Measurements from ENCODE around the gene KLHL29. TPM values are rescaled to one million over a fixed set of nuclear protein-coding genes. Genes with fewer than 3 reads are reported as not detected.

Gene KLHL29
- total RNA-seq, 1 donor from 2014 or later = 5.5 TPM

- peak overlapping the region; percentile 46 for H3K4me2 ChIP-seq (ENCODE audit: low read length)
- H3K9me3 Mint-ChIP-seq (ENCODE audit: unreplicated experiment) = no peaks in the 10 kb centered on the region
- H3K4me3 ChIP-seq (ENCODE audit: insufficient read depth, low read depth, low read length) = no peak overlapping the region
Observed at GRCh38 chr2:23426263-23426905, 41.4 kb downstream of the KLHL29 start.

GRCh38 chr2:23427350-23427749 is 42.4 kb downstream of the KLHL29 start:
- H3K36me3 ChIP-seq (ENCODE audit: insufficient read depth, low read length) = no peaks in the 10 kb centered on the region
- peaks cover 17% of the 10 kb centered on the region for H3K27me3 Mint-ChIP-seq (ENCODE audit: low read depth, unreplicated experiment)
- no peaks in the 10 kb centered on the region for H3K79me2 ChIP-seq (ENCODE audit: insufficient read depth, low read length)
- H3K27me3 ChIP-seq (ENCODE audit: insufficient read depth, low read length) = no peaks in the 10 kb centered on the region
- H4K20me1 ChIP-seq (ENCODE audit: insufficient read depth, low read length) = no peaks in the 10 kb centered on the region
- H3K27ac Mint-ChIP-seq (ENCODE audit: unreplicated experiment) = no peak overlapping the region
- FAIRE-seq = peak; percentile 13
- no peak overlapping the region for H3K4me2 ChIP-seq (ENCODE audit: low read length)
- no peak overlapping the region for H3K9ac ChIP-seq (ENCODE audit: low read length)
- H3K9me3 ChIP-seq (ENCODE audit: insufficient read depth, low read depth, low read length) = no peaks in the 10 kb centered on the region
- TF ChIP-seq CTCF (IDR thresholded peaks at IDR 0.05; ENCODE audit: insufficient read depth, low read depth, low read length) (no peak), EZH2 (IDR thresholded peaks at IDR 0.05; ENCODE audit: insufficient read depth, low read length) (no peak)
- no peak overlapping the region for H3K4me3 Mint-ChIP-seq (ENCODE audit: unreplicated experiment)
- no peak overlapping the region for H3K27ac ChIP-seq (ENCODE audit: low read depth, low read length)
- H2AFZ ChIP-seq (ENCODE audit: low read depth, low read length) = no peak overlapping the region
- no peak overlapping the region for H3K4me3 ChIP-seq (ENCODE audit: insufficient read depth, low read depth, low read length)
- no peaks in the 10 kb centered on the region for H3K36me3 Mint-ChIP-seq (ENCODE audit: low read depth, unreplicated experiment)
- peaks cover 11% of the 10 kb centered on the region for H3K4me1 Mint-ChIP-seq (ENCODE audit: low read depth, unreplicated experiment)
- DNase-seq (ENCODE audit: low read depth) = no peak
- peaks cover 24% of the 10 kb centered on the region for H3K4me1 ChIP-seq (ENCODE audit: insufficient read depth, low read length)
- no peaks in the 10 kb centered on the region for H3K9me3 Mint-ChIP-seq (ENCODE audit: unreplicated experiment)

More at GRCh38 chr2:23426263-23426905, 41.4 kb downstream of the KLHL29 start:
- Histone ChIP-seq H3K36me3 (ENCODE audit: insufficient read depth, low read length) (no peaks in the 10 kb centered on the region), H3K27ac (ENCODE audit: low read depth, low read length) (peak overlapping the region; percentile 27), H3K9me3 (ENCODE audit: insufficient read depth, low read depth, low read length) (no peaks in the 10 kb centered on the region), H4K20me1 (ENCODE audit: insufficient read depth, low read length) (no peaks in the 10 kb centered on the region), H3K4me1 (ENCODE audit: insufficient read depth, low read length) (peaks cover 24% of the 10 kb centered on the region), H3K9ac (ENCODE audit: low read length) (no peak overlapping the region), H3K27me3 (ENCODE audit: insufficient read depth, low read length) (no peaks in the 10 kb centered on the region), H3K79me2 (ENCODE audit: insufficient read depth, low read length) (no peaks in the 10 kb centered on the region), H2AFZ (ENCODE audit: low read depth, low read length) (no peak overlapping the region)
- Mint-ChIP-seq H3K27me3 (ENCODE audit: low read depth, unreplicated experiment) (peaks cover 15% of the 10 kb centered on the region), H3K36me3 (ENCODE audit: low read depth, unreplicated experiment) (no peaks in the 10 kb centered on the region), H3K4me1 (ENCODE audit: low read depth, unreplicated experiment) (peaks cover 11% of the 10 kb centered on the region), H3K4me3 (ENCODE audit: unreplicated experiment) (no peak overlapping the region), H3K27ac (ENCODE audit: unreplicated experiment) (no peak overlapping the region)
- FAIRE-seq (no peak), DNase-seq (ENCODE audit: low read depth) (peak; percentile 74)
- TF ChIP-seq EZH2 (IDR thresholded peaks at IDR 0.05; ENCODE audit: insufficient read depth, low read length) = no peak
- no peak for TF ChIP-seq CTCF (IDR thresholded peaks at IDR 0.05; ENCODE audit: insufficient read depth, low read depth, low read length)

- FAIRE-seq (no peak), DNase-seq (ENCODE audit: low read depth) (no peak)
- H2AFZ ChIP-seq (ENCODE audit: low read depth, low read length) = no peak overlapping the region
- no peak overlapping the region for H3K4me3 ChIP-seq (ENCODE audit: insufficient read depth, low read depth, low read length)
- no peaks in the 10 kb centered on the region for H3K79me2 ChIP-seq (ENCODE audit: insufficient read depth, low read length)
- H3K27me3 Mint-ChIP-seq (ENCODE audit: low read depth, unreplicated experiment) = peaks cover 23% of the 10 kb centered on the region
- H3K4me1 ChIP-seq (ENCODE audit: insufficient read depth, low read length) = peaks cover 24% of the 10 kb centered on the region
- no peak overlapping the region for H3K4me2 ChIP-seq (ENCODE audit: low read length)
- no peak overlapping the region for H3K27ac Mint-ChIP-seq (ENCODE audit: unreplicated experiment)
- H3K27me3 ChIP-seq (ENCODE audit: insufficient read depth, low read length) = no peaks in the 10 kb centered on the region
- H3K9me3 Mint-ChIP-seq (ENCODE audit: unreplicated experiment) = no peaks in the 10 kb centered on the region
- no peak overlapping the region for H3K4me3 Mint-ChIP-seq (ENCODE audit: unreplicated experiment)
- no peak overlapping the region for H3K27ac ChIP-seq (ENCODE audit: low read depth, low read length)
- H3K9me3 ChIP-seq (ENCODE audit: insufficient read depth, low read depth, low read length) = no peaks in the 10 kb centered on the region
- TF ChIP-seq EZH2 (IDR thresholded peaks at IDR 0.05; ENCODE audit: insufficient read depth, low read length) (no peak), CTCF (IDR thresholded peaks at IDR 0.05; ENCODE audit: insufficient read depth, low read depth, low read length) (no peak)
- H3K36me3 ChIP-seq (ENCODE audit: insufficient read depth, low read length) = no peaks in the 10 kb centered on the region
- H3K4me1 Mint-ChIP-seq (ENCODE audit: low read depth, unreplicated experiment) = peaks cover 11% of the 10 kb centered on the region
- H3K9ac ChIP-seq (ENCODE audit: low read length) = no peak overlapping the region
- H4K20me1 ChIP-seq (ENCODE audit: insufficient read depth, low read length) = no peaks in the 10 kb centered on the region
- H3K36me3 Mint-ChIP-seq (ENCODE audit: low read depth, unreplicated experiment) = no peaks in the 10 kb centered on the region
Observed at GRCh38 chr2:23427976-23428375, 43.0 kb downstream of the KLHL29 start.
